CD4-positive, alpha-beta T cell (primary cell): Measurements from ENCODE around the gene PUDP. TPM values are rescaled to one million over a fixed set of nuclear protein-coding genes. Genes with fewer than 3 reads are reported as not detected.

Source experiments
- ATAC-seq: fragments of 200-7000 bp; cut with Tn5 transposase; one replicate; pipeline ENCODE4 v1.10.0; 2022; ENCODE audit warnings: mild to moderate bottlenecking; ENCODE audit not compliant: poor library complexity
- CTCF ChIA-PET: fragments of 350-600 bp; sonication (Branson Sonifier 250); formaldehyde crosslinking; loops from one replicate; lab custom pipeline; 2021; ENCODE audit warnings: antibody characterized with exemption, inconsistent platforms; lab: Charles Lee
- POLR2A ChIA-PET: fragments of 350-600 bp; sonication (Branson Sonifier 250); formaldehyde crosslinking; loops from one replicate; lab custom pipeline; 2021; ENCODE audit warnings: antibody characterized with exemption, inconsistent platforms; lab: Charles Lee
- DNase-seq, 14 experiments: peaks; one replicate each; pipeline ENCODE4 v3.0.0-alpha.2; 2013 to 2020; ENCODE audit warnings: mixed read lengths in 2 of 14
- H3K27ac ChIP-seq, 2 donors: one replicate each; pipeline versions ENCODE4 v1.5.1 to v1.7.0; 2013; ENCODE audit warnings: low read length in 2 of 2, low read depth in 1 of 2, mild to moderate bottlenecking in 1 of 2
- H3K27me3 ChIP-seq, 2 experiments: 1 replicate in 1 of 2; 2 replicates in 1 of 2; pipeline versions ENCODE4 v1.6.1 to v1.7.0; 2013; ENCODE audit warnings: low read length in 2 of 2, control low read depth in 1 of 2, mild to moderate bottlenecking in 1 of 2, moderate library complexity in 1 of 2; ENCODE audit not compliant: insufficient read depth in 2 of 2, control insufficient read depth in 1 of 2
- H3K36me3 ChIP-seq: one replicate; pipeline ENCODE4 v1.6.1; 2013; ENCODE audit warnings: low read length, control low read depth; ENCODE audit not compliant: insufficient read depth
- H3K4me1 ChIP-seq: one replicate; pipeline ENCODE4 v1.6.1; 2013; ENCODE audit warnings: low read length, control low read depth; ENCODE audit not compliant: insufficient read depth
- H3K4me3 ChIP-seq: one replicate; pipeline ENCODE4 v1.5.1; 2013; ENCODE audit warnings: mild to moderate bottlenecking, low read length, moderate library complexity
- H3K9me3 ChIP-seq, 2 experiments: 1 replicate in 1 of 2; 2 replicates in 1 of 2; pipeline versions ENCODE4 v1.6.1 to v1.7.0; 2013; ENCODE audit warnings: low read length in 2 of 2, mild to moderate bottlenecking in 2 of 2, control low read depth in 1 of 2, moderate library complexity in 1 of 2; ENCODE audit not compliant: control insufficient read depth in 1 of 2, insufficient read depth in 1 of 2
- H3K27ac Mint-ChIP-seq: one replicate; pipeline ENCODE4 v1.8.0; 2020; ENCODE audit warnings: mixed read lengths
- H3K27me3 Mint-ChIP-seq: one replicate; pipeline ENCODE4 v1.8.0; 2021; ENCODE audit warnings: mixed read lengths
- H3K36me3 Mint-ChIP-seq: one replicate; pipeline ENCODE4 v1.8.0; 2021; ENCODE audit warnings: low read depth, mixed read lengths
- H3K4me1 Mint-ChIP-seq: one replicate; pipeline ENCODE4 v1.8.0; 2021; ENCODE audit warnings: low read depth, mixed read lengths
- H3K4me3 Mint-ChIP-seq: one replicate; pipeline ENCODE4 v1.8.0; 2020; ENCODE audit warnings: mild to moderate bottlenecking, mixed read lengths
- H3K9me3 Mint-ChIP-seq: one replicate; pipeline ENCODE4 v1.8.0; 2020; ENCODE audit warnings: mixed read lengths
- intact Hi-C, 2 experiments: fragments of 100-400 bp; cut with DNase I in 1 of 2; cut with micrococcal nuclease in 1 of 2; formaldehyde crosslinking; loops; one replicate each; pipeline versions ENCODE4 v1.15.1 to v1.9.0; 2023 to 2025; cut with DNase I, micrococcal nuclease
- total RNA-seq, 174 experiments: library from RNA in 2 of 174; stranded (reverse) in 2 of 174; gene quantifications; one replicate each; pipeline ENCODE4 v1.2.3 and lab custom pipeline; 2021 to 2026
- TF ChIP-seq, protein P1 (sequence below): fragments of 200-600 bp; IDR thresholded peaks from one replicate; pipeline ENCODE4 v1.8.0; 2022; ENCODE audit warnings: antibody characterized with exemption, mild to moderate bottlenecking

The PUDP gene
- total RNA-seq, 2 experiments from 2014 or later: 3.2 to 3.5 TPM

DNA sequence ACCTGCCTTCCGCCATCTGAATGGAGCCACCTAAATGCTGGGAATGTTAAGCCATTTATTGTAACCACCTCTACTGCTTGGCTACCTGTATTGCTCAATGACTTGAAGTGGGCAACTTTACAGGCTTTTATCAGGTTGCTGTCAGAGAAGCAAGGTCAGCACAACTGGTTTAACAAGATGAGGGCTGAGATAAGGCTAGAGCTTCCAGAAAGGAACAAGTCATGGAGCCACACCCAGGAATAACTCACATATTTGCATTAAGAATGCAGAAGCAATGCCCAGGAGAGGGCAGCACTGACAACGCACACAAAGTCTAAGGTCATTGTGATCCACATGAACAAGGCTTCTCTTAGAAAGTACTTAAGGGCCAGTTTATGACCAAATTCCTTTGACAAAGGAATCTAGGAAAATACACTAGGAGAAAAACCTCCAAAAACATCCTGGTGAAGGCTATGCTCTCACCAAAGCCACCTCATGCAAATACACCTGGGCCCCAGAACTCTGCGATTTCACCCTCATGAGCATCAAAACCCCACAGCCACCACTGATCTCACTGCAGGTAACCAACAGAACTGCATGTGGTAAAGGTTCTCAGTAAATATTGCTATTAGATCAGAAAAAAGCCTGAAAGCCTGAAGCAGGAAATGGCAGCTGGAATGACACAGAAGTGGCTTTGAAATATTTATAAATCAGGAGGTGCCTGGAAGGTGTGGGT lies 15.5 kb downstream of the PUDP start:
- intact Hi-C loops: no loop called here
- ChIA-PET CTCF (interaction anchor here (0.7 kb wide), 1 partner anchor 38 kb away, joined by 3 read pairs; no protein-coding TSS in a partner anchor), POLR2A (no interaction called here)
- H3K36me3 Mint-ChIP-seq: peaks cover 4% of the 10 kb centered on the region
- H3K9me3 Mint-ChIP-seq: no peaks in the 10 kb centered on the region
- Histone ChIP-seq H3K36me3 (no peaks in the 10 kb centered on the region), H3K4me1 (peaks cover 9% of the 10 kb centered on the region), H3K27ac (peak overlapping the region in 1 of 2 donors; percentile 6), H3K27me3 (no peaks in the 10 kb centered on the region), H3K4me3 (no peak overlapping the region), H3K9me3 (no peaks in the 10 kb centered on the region)
- H3K27ac Mint-ChIP-seq: peak overlapping the region; percentile 84
- no peak overlapping the region for H3K4me3 Mint-ChIP-seq
- peaks cover 45% of the 10 kb centered on the region for H3K4me1 Mint-ChIP-seq
- ATAC-seq: peak; percentile 78
- no peaks in the 10 kb centered on the region for H3K27me3 Mint-ChIP-seq
- TF ChIP-seq, protein P1, sequence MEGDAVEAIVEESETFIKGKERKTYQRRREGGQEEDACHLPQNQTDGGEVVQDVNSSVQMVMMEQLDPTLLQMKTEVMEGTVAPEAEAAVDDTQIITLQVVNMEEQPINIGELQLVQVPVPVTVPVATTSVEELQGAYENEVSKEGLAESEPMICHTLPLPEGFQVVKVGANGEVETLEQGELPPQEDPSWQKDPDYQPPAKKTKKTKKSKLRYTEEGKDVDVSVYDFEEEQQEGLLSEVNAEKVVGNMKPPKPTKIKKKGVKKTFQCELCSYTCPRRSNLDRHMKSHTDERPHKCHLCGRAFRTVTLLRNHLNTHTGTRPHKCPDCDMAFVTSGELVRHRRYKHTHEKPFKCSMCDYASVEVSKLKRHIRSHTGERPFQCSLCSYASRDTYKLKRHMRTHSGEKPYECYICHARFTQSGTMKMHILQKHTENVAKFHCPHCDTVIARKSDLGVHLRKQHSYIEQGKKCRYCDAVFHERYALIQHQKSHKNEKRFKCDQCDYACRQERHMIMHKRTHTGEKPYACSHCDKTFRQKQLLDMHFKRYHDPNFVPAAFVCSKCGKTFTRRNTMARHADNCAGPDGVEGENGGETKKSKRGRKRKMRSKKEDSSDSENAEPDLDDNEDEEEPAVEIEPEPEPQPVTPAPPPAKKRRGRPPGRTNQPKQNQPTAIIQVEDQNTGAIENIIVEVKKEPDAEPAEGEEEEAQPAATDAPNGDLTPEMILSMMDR: peak; percentile 22
- DNase-seq: peak in 8 of 14 experiments; percentile 2 to 45 (median 26)

GRCh38 chrX:7131621-7132020 lies 16.3 kb downstream of the PUDP start:
- Mint-ChIP-seq H3K4me1 (peaks cover 44% of the 10 kb centered on the region), H3K9me3 (no peaks in the 10 kb centered on the region), H3K36me3 (peaks cover 4% of the 10 kb centered on the region), H3K4me3 (no peak overlapping the region), H3K27me3 (no peaks in the 10 kb centered on the region), H3K27ac (no peak overlapping the region)
- Histone ChIP-seq H3K27me3 (no peaks in the 10 kb centered on the region), H3K4me3 (no peak overlapping the region), H3K4me1 (peaks cover 9% of the 10 kb centered on the region), H3K36me3 (no peaks in the 10 kb centered on the region), H3K27ac (no peak overlapping the region), H3K9me3 (no peaks in the 10 kb centered on the region)
- POLR2A ChIA-PET: no interaction called here
- DNase-seq: no peak
- TF ChIP-seq, protein P1: no peak
- CTCF ChIA-PET: no interaction called here
- intact Hi-C loops: no loop called here
- no peak for ATAC-seq

DNA sequence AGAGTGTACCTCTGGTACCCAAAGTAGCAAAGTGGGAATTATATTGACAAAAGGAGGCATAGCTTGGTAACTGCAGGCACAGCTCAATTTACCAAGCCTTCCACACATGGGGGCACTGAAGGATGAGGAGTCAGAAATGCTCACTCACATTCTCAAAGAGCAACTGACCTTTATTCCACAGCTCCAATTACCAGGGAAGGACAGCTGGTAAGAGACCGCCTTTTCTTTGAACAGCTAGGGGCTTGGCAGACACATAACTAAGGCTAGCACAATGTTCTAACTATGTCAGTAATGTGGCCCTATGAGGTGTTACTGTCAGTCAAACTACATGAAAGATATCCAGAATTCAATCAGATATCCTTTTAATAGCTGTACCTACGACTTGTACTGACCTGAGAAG lies 20.9 kb downstream of the PUDP start:
- Histone ChIP-seq H3K27ac (no peak overlapping the region), H3K36me3 (no peaks in the 10 kb centered on the region), H3K27me3 (no peaks in the 10 kb centered on the region), H3K9me3 (no peaks in the 10 kb centered on the region), H3K4me3 (no peak overlapping the region), H3K4me1 (no peaks in the 10 kb centered on the region)
- Mint-ChIP-seq H3K4me1 (peaks cover 16% of the 10 kb centered on the region), H3K9me3 (no peaks in the 10 kb centered on the region), H3K36me3 (peaks cover 22% of the 10 kb centered on the region), H3K27me3 (no peaks in the 10 kb centered on the region), H3K27ac (no peak overlapping the region), H3K4me3 (no peak overlapping the region)
- POLR2A ChIA-PET: no interaction called here
- intact Hi-C loops: no loop called here
- CTCF ChIA-PET: no interaction called here
- DNase-seq (no peak), ATAC-seq (no peak)
- TF ChIP-seq, protein P1: no peak
